NCI-H748 (cell line): ENCODE data around the gene GRIN2B.

Experiments
- DNase-seq: peaks from one replicate; lab custom pipeline; 2025; ENCODE audit not compliant: unreplicated experiment; lab: John Stamatoyannopoulos, UW

GRIN2B gene

GRCh38 chr12:13981296-13981962 is at the start of gene GRIN2B:
Gene GRIN2B (minus strand): TSS chr12:13981602. CDS start chr12:13866208, 115,394 bp downstream.
- peak; percentile 32 for DNase-seq

GRCh38 chr12:14026537-14026936 is 45.1 kb upstream of the GRIN2B start:
- no peak for DNase-seq

DNA sequence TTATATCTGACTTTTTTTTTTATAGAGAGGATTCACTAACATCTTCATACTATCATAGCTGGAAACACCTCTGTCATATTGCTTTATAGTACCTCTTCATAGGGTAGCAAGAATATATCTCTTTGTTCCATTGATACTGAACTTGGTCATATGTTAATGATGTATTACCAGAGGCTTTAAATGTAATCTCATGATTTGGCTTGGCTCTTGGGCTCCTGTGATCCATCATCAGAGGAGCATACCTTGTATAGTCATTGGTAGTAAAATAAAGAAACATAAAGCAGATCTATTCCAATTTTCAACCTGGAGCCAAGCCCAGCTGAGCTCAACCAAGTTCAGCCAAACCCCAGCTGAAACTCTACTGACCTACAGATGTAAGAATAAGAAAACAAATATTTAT is 43.2 kb upstream of the GRIN2B start:
- DNase-seq, result no peak

GRCh38 chr12:14018080-14018479 is 36.7 kb upstream of the GRIN2B start:
- DNase-seq, result no peak

DNA sequence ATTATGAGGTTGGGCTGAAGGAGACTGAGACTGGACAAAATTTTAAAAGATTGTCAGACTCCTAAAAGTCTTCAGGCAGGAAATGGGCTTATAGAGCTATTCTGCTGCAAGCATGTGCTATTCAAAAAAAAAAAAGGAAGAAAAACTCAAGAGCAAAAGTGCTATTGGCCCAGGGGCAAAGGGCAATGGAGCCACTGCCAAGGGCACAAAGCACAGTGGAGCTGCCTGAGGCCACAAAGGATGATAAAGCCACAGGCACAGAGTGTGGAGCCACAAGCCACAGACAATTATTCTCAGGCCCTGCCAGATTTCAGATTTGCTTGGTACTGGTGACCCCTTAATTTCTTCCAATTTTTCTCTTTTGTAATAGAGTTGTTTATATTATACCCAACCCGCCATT is 29.6 kb upstream of the GRIN2B start:
- DNase-seq, result no peak

DNA sequence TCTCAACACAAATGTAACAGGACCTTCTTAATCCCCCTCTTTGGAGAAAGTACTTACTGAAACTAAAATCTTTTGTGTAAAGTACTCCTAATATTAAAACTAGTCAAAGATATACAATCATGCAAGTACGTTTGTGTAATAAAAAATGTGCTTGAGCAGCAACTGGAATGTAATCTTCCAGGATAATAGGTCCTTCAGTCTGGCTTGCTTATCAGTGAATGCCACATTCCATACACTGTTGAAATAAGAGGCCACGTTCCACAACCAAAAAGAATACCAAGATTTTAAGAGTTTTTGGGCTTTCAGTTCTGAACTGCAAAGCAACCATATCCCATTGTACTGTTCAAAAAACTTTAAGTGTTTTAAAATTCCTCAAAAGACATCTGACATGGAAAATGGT is 26.2 kb upstream of the GRIN2B start:
- DNase-seq, result no peak

GRCh38 chr12:13992585-13992984 is 11.2 kb upstream of the GRIN2B start:
- no peak for DNase-seq

- no peak for DNase-seq
Observed at GRCh38 chr12:13992106-13992505, 10.7 kb upstream of the GRIN2B start.

- DNase-seq, result no peak
Observed at GRCh38 chr12:13986031-13986430, 4.6 kb upstream of the GRIN2B start.

- DNase-seq, result no peak
Observed at GRCh38 chr12:13981990-13982389, 588 bp upstream of the GRIN2B start.

GRCh38 chr12:13980538-13981295 is 685 bp downstream of the GRIN2B start:
- DNase-seq, result peak; percentile 33

DNA sequence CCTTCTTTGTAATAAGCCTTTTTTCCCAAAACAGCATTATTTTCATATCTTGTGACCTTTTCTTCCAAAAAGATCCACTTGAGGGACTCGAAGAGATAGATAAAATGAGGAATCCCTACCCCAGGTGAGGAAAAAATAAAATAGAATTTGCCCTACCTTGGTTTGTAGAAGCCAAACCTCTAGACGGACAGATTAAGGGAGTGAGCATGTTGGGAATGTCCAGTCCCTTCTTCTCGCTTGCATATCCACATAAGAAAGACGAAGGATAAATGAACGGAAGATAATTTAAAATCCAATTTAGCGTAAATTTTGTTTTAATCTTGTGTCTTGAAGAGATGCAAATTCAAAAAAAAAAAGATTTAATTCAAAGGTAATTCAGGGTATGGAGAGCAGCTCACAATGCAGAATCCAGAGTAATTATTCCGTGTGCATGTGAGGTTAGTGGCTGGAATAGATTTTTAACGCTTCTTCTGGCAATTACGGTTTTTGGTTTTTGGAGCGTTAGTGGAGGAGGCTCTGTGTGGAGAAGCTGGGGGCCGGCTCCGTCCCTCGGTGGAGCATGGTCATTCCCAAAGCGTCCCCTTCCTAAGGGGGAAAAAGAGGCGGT is 1.5 kb downstream of the GRIN2B start:
- DNase-seq, result no peak

- DNase-seq, result no peak
Observed at GRCh38 chr12:13978876-13979275, 2.5 kb downstream of the GRIN2B start.

GRCh38 chr12:13976880-13977279 is 4.5 kb downstream of the GRIN2B start:
- no peak for DNase-seq

- no peak for DNase-seq
Observed at GRCh38 chr12:13976028-13976584, 5.3 kb downstream of the GRIN2B start.

- no peak for DNase-seq
Observed at GRCh38 chr12:13973996-13974395, 7.4 kb downstream of the GRIN2B start.

DNA sequence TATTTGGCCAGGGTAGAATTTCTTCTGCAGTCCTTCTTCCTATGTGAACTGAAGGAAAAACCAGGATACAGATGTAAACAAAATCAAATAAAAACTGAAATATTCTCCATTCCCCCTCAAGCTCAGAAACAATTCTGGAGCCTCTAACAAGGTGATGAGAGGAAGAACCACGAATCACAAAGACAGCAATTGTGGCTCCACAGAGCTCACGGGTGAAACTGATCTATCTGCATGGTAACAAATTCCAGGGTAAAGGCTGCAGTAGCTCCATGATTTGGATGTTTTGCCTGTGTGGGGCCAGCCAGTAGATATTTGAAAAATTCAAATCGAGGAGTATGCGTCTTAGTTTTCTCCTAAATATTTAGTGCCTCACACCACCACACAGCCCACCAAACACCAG is 10.6 kb downstream of the GRIN2B start:
- DNase-seq, result no peak

DNA sequence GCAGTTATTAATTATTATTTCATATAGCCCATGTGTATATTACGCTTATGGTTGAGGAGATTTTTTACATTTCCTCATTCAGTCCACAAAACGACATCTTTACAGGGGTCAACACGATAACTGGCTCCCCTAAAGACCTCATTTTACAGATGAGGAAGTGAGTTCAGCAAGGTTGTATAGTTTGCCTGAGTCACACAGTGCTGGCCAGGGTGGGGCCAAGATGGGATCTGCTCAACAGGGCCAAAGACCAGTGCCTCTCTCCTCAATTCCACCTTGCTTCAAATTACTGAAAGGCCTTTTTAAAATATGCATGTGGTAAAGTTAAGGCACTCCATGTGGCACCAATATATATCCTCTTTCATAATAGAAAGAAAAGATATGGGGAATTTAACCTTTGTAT is 13.1 kb downstream of the GRIN2B start:
- no peak for DNase-seq

DNA sequence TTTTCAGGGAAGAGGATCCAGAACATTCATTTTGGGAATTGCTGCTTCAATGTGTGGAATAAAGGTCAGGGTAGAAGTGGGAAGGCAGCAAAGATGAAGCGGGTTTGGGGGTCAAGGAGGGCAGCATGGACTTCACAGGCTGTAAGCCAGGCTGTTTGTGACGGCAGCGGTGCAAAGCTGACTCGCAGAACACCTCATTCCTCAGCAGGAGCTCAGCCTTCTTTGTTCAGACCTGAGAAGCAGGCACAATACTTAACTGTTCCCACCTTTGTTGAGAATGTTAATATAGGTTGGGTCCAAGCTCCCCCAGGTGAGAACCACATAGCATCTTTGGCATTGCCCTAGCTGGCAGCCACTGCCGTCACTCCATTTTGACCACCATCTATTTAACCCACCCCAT is 16.7 kb downstream of the GRIN2B start:
- no peak for DNase-seq

DNA sequence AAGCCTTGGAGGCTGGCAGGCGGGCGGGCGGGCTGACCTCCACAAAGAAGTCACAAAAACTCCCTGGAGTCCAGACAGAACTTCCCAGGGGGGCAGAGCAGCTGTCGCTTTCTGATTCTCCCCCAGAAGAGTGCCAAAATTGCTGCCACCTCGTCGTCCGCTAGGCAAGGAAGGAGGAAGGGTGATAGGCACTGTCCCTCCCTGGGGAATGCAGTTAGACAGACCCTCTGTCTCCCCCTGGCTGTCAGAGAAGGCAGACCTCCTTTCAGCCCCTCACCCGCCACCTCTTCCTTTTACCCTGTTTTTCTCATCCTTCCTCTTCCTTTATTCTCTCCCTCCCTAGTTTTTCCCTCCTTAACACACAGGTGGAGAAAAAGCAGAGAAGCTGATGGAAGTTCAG is 18.7 kb downstream of the GRIN2B start:
- peak; percentile 37 for DNase-seq

DNA sequence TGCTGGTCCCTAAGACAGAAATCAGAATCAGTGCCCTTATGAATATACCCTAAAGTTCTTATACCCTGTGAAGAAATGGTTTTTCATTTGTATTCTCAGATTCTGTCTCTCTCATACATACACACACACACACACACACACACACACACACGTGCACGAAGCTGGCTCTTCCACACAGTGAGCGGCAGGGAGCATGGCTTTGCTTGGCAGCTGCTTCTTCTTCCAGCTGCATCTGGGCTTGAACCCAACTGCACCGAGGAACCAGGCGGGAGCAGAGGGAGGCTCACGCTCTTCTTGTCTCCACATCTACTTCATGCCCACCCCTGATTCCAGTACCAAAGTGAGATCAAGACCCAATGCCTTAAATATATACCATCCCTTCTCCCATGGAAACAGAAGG is 19.4 kb downstream of the GRIN2B start:
- DNase-seq, result no peak

DNA sequence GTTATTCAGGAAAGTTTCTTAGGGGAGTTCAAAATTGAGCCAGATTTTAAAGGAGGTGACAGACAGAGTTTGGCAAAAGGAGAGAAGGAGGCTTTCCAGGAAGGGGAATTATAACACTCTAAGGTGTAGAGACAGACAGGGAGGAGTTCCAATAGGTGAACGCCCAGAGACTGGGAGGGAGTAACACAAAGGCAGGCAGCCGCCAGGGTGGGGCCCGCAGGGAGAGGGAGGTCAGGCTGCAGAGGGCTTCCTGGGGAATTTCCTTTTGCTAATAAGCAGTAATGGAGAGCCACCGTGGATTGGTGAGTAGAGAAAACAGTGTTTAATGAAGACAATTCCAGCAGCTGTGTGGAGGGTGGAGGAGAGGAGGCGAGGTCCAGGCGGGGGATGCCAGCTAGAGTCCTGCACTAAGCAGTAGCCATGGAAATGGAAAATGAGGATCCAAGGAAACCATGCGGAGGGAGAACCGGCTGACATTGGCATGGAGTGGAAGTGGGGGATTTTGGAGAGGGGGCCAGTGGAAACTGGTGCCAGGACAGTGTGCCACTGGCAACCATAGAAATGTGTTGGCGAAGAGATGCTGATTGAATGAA is 22.2 kb downstream of the GRIN2B start:
- DNase-seq, result peak; percentile 48
